ENCODE measurements around the gene ZNF155. TPM values are rescaled to one million over a fixed set of nuclear protein-coding genes. Genes with fewer than 3 reads are reported as not detected.

The ZNF155 gene
- total RNA-seq, 4 donors from 2014 or later: 4.2 to 7.2 (median 5.1) TPM

DNA sequence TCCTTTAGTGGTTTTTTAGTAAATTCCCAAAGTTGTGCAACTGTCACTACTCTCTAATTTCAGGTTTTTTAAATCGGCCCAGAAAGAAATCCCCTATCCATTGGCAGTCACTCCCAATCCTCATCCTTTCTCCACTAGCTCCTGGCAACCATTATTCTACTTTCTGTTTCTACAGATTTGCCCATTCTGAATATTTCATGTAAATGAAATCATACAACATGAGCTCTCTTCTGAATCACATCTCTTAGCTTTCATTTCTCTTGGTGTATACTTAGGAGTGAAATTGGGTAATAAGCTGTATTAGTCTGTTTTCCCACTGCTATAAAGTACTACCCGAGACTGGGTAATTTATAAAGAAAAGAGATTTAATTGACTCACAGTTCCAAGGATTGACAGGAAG lies 58.2 kb downstream of the ZNF155 start:
- no peak overlapping the region for H3K27ac ChIP-seq
- peaks cover 0 to 72% (median 5%) of the 10 kb centered on the region in 4 donors for H3K9me3 ChIP-seq
- no peaks in the 10 kb centered on the region for H3K36me3 ChIP-seq
- TF ChIP-seq EP300 (IDR thresholded peaks at IDR 0.05) (no peak), CTCF (IDR thresholded peaks at IDR 0.05) (no peak), POLR2A (IDR thresholded peaks at IDR 0.05) (no peak)
- no peaks in the 10 kb centered on the region for H3K27me3 ChIP-seq
- 79 to 82% methylated on average over 2 of the region's 2 CpGs for WGBS, 2 donors
- no peak overlapping the region for H3K4me3 ChIP-seq
- no peak for DNase-seq (ENCODE audit: low spot score in 2 of 2)
- H3K4me1 ChIP-seq: no peaks in the 10 kb centered on the region

Small RNAs within 50 kb of the gene (small RNA-seq; reads per million reads assigned to genes)
- not detected for gene AC006213.5

Other genes with a start within 250 kb of the ZNF155 start
- gene SMG9, start 229.2 kb upstream of the ZNF155 start, total RNA-seq: 10 to 100 TPM; 14.6 to 49.8 (median 28.0) TPM
- 10 to 100 TPM in 1 of 4 donors, 1 to 10 TPM in 3; 4.6 to 18.3 (median 6.8) TPM for gene KCNN4, start 203.2 kb upstream of the ZNF155 start, total RNA-seq
- gene LYPD5, start 181.7 kb upstream of the ZNF155 start, total RNA-seq: 1 to 10 TPM in 1 of 4 donors, under 1 TPM in 3; 0.39 to 2.1 (median 0.53) TPM
- gene ZNF283, start 156.9 kb upstream of the ZNF155 start, total RNA-seq: 10 to 100 TPM in 2 of 4 donors, 1 to 10 TPM in 2; 4.2 to 12.3 (median 10.4) TPM
- 1 to 10 TPM in 3 of 4 donors, under 1 TPM in 1; 0.90 to 3.7 (median 1.1) TPM for gene ZNF404, start 100.2 kb upstream of the ZNF155 start, total RNA-seq
- gene ZNF45, start 48.9 kb upstream of the ZNF155 start, total RNA-seq: 10 to 100 TPM in 3 of 4 donors, 1 to 10 TPM in 1; 8.7 to 26.9 (median 17.7) TPM
- gene ZNF221, start 33.0 kb upstream of the ZNF155 start, total RNA-seq: 1 to 10 TPM; 3.6 to 7.3 (median 6.5) TPM
- gene ZNF230, start 18.8 kb downstream of the ZNF155 start, total RNA-seq: 1 to 10 TPM; 3.9 to 5.3 (median 5.2) TPM
- 1 to 10 TPM; 2.0 to 7.3 (median 2.1) TPM for gene ZNF222, start 41.2 kb downstream of the ZNF155 start, total RNA-seq
- gene ZNF223, start 67.8 kb downstream of the ZNF155 start, total RNA-seq: 1 to 10 TPM; 1.7 to 7.3 (median 5.3) TPM
- gene ZNF284, start 88.0 kb downstream of the ZNF155 start, total RNA-seq: 1 to 10 TPM; 1.8 to 3.1 (median 2.0) TPM
- gene ZNF224, start 110.2 kb downstream of the ZNF155 start, total RNA-seq: 10 to 100 TPM; 16.2 to 34.1 (median 28.4) TPM
- 10 to 100 TPM in 1 of 4 donors, 1 to 10 TPM in 3; 1.8 to 10.1 (median 4.6) TPM for gene ZNF225, start 129.2 kb downstream of the ZNF155 start, total RNA-seq
- gene ZNF234, start 157.4 kb downstream of the ZNF155 start, total RNA-seq: 1 to 10 TPM; 6.9 to 7.9 (median 7.1) TPM
- gene ZNF226, start 180.9 kb downstream of the ZNF155 start, total RNA-seq: 10 to 100 TPM; 18.0 to 29.1 (median 23.3) TPM
- gene ZNF227, start 228.3 kb downstream of the ZNF155 start, total RNA-seq: 10 to 100 TPM in 3 of 4 donors, 1 to 10 TPM in 1; 8.1 to 22.0 (median 14.3) TPM

All from tibial nerve (tissue), 4 donors.